NB4 (cell line): ENCODE data around the gene LRP1B.

ENCODE experiments used
- MAX ChIP-seq: IDR thresholded peaks from 2 replicates; pipeline ENCODE4 v1.6.1; 2011; ENCODE audit warnings: low read depth, low read length
- MYC ChIP-seq: IDR thresholded peaks from 2 replicates; pipeline ENCODE4 v1.6.1; 2011; ENCODE audit warnings: low read depth, low read length
- POLR2A ChIP-seq: IDR thresholded peaks from 2 replicates; pipeline ENCODE4 v1.6.1; 2011; ENCODE audit warnings: mild to moderate bottlenecking; ENCODE audit not compliant: insufficient read length; ENCODE audit errors: extremely low read depth
- TF ChIP-seq, protein P1 (sequence below): IDR thresholded peaks from one replicate; pipeline ENCODE4 v1.5.1; 2012; ENCODE audit warnings: low read depth, low read length

GRCh38 chr2:141063406-141063805 lies 1067.4 kb downstream of the LRP1B start:
- TF ChIP-seq, protein P1, sequence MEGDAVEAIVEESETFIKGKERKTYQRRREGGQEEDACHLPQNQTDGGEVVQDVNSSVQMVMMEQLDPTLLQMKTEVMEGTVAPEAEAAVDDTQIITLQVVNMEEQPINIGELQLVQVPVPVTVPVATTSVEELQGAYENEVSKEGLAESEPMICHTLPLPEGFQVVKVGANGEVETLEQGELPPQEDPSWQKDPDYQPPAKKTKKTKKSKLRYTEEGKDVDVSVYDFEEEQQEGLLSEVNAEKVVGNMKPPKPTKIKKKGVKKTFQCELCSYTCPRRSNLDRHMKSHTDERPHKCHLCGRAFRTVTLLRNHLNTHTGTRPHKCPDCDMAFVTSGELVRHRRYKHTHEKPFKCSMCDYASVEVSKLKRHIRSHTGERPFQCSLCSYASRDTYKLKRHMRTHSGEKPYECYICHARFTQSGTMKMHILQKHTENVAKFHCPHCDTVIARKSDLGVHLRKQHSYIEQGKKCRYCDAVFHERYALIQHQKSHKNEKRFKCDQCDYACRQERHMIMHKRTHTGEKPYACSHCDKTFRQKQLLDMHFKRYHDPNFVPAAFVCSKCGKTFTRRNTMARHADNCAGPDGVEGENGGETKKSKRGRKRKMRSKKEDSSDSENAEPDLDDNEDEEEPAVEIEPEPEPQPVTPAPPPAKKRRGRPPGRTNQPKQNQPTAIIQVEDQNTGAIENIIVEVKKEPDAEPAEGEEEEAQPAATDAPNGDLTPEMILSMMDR, result no peak
- no peak for TF ChIP-seq POLR2A
- no peak for TF ChIP-seq MAX
- TF ChIP-seq MYC, result no peak
